ENCODE data around the gene DSC3.
"Not testable (repeated sequence)": the region's sequence is repeated elsewhere in the genome, so short reads cannot be mapped to it uniquely, and the experiment has no call there.

The DSC3 gene

GRCh38 chr18:31040686-31041270 lies 1.8 kb downstream of the DSC3 start:
- no peak for DNase-seq

DNA sequence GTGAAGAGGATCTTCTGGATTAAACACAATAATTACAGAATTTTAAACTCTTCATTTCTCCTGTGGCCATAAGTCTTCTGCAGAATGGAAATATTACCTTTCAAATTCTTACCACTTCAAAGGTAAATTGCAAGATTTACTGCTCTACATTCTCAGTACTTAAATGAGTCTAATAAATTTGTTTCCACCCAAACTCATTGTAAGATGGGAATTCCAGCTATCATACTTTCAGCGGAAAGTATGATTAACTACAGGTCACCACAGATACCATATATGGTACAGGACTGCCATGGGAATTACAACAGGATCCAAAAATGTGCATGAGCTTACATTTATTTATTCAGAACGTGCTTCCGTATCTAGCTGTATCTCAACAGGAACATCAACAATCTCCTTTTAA lies 3.1 kb downstream of the DSC3 start:
- DNase-seq = no peak

DNA sequence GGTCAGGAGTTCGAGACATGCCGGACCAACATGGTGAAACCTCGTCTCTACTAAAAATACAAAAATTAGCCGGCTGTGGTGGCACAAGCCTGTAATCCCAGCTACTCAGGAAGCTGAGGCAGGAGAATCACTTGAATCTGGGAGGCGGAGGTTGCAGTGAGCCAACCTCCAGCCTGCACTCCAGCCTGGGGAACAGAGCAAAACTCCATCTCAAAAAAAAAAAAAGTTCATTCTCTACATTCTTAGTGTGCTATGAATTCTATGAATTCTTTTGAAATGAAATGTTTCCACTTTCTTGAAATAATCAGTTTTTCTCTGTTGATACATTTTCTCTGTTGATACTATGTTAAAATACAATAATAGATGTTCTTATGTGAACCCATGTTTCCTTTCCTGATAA lies 4.9 kb downstream of the DSC3 start:
- not testable (repeated sequence) for DNase-seq

- no peak for DNase-seq
These were observed 8.0 kb downstream of the DSC3 start for GRCh38 chr18:31034541-31034940.

DNA sequence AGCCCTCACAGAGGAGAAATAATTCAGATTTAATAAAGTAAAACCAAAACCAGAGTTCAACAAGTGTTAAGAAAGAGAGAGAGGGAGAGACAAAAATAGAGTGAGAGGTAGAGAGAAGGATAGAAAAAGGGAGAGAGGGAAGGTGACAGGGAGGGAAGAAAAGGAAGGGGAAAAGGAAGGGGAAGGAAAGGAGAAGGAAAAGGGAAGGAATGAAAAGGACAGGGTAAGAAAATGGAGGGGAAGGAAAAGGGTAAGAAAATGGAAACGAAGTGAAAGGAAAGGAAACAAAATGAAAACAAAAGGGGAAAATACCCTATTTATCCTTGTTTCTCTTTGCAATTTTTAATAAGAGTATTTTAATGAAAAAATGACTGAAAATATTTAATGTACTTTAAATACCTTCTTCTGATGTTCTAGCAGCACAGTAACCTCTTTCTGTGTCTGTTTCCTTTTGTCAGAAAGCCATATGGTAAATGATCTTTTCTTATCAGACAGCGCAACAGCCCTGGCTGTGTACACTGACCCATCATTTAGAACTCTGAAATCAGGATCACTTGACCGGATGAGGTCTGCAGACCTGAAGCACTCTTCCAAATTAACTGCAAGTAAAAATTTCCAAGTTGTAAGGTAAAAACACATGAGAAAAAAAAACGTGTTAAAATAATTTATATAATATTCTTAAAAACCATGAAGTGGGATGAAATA lies 11.8 kb downstream of the DSC3 start:
- DNase-seq = no peak

DNA sequence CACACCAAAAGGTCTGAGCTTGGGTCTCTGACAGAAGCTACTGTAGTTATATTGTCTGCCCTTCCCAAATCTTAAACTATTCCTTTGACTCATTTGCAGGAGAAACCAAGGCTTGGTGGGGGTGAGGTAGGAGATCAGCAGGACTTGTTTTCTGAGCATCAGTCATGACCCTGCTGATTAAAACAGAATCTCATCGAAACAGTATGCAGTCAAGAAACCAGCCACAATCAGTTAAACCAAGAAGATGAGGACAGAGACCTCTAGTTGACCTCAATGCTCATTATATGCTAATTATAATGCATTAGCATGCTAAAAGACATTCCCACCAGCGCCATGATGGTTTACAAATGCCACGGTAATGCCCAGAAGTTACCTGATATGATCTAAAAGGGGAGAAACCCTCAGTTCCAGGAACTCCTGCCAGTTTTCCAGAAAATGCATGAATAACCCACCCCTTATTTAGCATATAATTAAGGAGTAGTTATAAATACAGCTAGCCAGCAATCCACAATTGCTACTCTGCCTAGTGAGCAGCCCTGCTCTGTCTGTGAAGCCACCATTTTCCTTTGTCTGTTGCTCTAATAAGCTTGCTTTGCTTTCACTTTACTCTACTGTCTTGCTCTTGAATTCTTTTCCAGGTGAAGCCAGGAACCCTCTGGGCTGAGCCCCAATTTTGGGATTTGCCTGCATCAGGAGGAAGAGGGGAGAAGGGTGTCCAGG lies 26.7 kb downstream of the DSC3 start:
- DNase-seq = no peak

DNA sequence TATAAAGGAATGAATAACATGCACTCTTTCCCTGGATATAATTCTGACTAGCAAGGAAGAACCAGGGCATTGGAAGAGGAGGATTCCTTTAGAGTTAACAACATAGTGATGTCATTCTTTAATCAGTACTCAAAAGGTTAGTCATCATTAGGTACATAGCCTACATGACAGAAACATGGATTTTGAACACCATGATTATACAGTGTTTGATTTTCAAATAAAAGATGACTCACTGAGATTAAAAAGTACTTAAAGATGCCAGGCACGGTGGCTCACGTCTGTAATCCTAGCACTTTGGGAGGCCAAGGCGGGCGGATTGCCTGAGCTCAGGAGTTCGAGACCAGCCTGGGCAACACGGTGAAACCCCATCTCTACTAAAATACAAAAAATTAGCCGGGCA lies 31.1 kb downstream of the DSC3 start:
- DNase-seq = not testable (repeated sequence)

DNA sequence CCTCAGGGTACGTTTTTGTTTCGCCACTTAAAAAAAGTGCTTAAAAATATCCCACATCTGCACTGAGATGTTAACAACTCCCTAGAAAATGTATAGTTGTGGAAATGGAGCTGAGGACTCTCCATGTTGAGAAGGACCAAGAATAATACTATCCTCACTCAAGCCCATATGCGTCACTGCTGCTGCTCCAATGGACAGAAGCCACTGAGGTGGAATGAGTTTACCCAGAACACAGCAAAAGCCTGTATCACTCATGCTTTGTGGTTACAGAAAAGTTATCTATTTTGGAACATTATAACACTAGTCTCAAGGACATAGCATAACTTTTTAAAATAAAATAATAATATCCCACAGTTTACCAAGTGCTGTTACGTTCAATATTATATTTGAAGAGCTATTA lies 31.9 kb downstream of the DSC3 start:
- no peak for DNase-seq

DNA sequence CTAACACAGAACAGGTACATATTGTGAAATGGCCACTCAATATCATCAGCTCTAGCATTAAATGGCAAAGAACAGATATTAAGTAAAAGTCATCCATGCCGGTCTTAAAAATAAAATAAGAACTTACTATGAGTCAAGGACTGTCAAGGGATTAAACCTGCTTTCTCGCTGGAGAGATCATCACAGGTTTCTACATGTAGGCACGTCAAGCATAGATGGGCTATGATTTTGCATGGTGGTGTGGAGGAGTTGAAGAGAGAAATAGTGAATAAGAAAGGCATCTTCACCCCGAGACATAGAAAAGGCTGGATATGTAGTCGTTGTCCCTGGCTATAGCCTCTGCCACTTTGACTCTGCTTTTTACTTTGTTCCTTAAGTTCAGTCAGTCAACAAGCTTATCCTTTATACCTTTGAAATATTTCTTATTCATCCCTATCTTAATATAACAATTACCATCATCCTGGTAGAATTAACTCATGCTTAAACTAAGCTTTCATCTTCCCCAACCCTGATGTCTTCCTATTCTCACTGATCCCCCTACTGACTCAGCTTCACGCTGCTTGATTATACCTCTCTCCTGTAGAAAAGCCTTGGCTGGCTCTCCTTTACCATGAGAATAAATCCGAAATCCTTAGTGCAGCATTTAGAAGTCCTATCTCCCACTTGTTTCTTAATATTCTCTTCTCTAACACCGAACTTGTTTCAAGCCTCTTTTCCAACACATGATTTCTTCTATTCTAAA lies 42.5 kb downstream of the DSC3 start:
- DNase-seq = no peak

GRCh38 chr18:30999186-30999585 lies 43.4 kb downstream of the DSC3 start:
- DNase-seq = no peak

DNA sequence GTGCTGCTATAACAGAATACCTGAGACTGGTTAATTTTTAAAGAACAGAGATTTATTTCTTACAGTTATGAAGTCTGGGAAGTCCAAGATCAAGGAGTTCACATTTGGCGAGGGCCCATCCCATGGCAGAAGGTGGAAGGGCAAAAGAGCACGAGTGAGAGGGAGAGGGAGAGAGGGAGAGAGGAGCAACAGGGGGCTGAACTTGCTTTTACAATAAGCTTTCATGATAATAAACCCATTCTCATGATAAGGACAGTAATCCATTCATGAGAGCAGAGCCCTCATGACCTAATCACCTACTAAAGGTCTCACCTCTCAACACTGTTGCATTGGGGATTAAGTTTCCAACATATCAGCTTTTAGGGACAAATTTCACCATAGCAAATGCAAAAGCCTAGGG lies 45.3 kb downstream of the DSC3 start:
- no peak for DNase-seq

DNA sequence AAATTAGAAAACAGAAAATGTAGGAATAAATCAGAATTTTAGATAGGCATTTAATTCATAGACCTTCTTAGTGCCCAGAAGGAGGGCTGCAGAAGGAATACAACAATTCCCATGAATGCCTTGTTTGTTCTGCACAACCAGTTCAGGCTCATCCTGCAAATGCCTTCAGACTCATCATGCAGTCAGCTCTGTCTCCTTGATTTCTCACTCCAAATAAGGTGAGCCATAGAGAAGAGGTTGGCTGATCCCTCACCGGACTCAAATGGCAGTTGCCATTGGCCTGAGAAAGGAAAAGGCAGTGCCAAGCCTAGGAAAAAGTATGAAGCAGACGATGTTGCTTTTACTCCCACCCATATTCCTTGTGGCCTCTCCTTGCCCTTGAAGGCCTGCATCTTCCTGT lies 50.3 kb downstream of the DSC3 start:
- no peak for DNase-seq

DNA sequence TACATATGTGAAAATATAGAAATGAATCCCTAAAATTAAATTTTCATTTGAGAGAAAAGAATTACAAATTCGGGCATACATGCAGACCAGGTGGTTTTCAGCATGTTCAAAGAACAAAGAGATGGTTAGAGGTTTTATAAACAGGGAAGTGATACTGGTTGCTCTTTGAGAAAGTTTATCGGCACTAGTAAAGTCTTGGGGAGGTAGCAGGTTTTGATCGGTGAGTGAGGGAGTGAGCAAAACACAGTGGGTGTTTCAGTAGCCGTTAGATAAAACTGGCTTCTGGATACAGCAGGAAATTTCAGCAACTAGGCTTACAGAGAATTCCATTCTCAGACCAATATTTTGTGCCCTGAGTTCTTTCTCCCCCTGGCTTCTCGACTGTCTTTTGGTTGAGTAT lies 51.1 kb downstream of the DSC3 start:
- DNase-seq = no peak

- no peak for DNase-seq
These were observed 53.4 kb downstream of the DSC3 start for GRCh38 chr18:30989141-30989540.

DNA sequence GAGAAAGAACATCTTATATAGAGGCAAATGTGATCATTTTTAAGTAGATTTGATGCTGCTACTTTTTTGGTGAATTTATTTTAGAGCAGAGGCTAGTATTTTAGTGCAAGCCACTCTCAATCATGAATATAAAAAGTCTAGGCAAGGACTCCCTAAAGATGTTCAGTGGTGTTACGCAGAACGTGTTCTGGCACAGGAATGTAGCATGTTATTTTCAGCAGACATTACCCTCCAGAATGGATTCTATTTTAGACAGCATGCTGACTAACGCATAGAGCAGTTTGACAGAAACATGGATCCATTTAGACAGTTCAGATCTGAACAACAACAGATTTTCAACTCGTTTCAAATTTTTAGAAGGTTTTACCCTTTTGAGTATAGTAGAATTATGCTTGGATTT lies 54.1 kb downstream of the DSC3 start:
- no peak for DNase-seq

GRCh38 chr18:30987467-30988241 lies 54.9 kb downstream of the DSC3 start:
- no peak for DNase-seq

DNA sequence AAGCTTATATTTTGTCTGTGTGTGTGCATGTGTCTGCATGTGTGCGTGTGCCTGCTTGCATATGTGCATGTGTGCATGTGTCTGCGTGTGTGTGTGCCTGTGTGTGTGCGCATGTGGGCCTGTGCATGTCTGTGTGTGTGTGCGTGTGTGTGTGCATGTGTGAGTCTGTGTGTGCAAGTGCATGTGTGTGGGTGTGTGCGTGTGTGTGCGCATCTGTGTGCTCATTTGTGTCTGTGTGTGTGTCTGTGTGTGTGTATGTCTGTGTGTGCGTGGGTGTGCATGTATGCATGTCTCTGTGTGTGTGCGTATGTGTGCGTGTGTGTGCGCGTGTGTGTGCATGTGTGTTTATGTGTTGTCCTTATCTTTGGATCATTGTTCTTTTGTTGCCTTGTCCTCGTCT lies 56.8 kb downstream of the DSC3 start:
- DNase-seq = no peak

- DNase-seq = no peak
These were observed 60.1 kb downstream of the DSC3 start for GRCh38 chr18:30982285-30982992.

GRCh38 chr18:30978091-30978490 lies 64.5 kb downstream of the DSC3 start:
- DNase-seq = not testable (repeated sequence)

GRCh38 chr18:30971338-30971956 lies 71.1 kb downstream of the DSC3 start:
- DNase-seq = no peak

DNA sequence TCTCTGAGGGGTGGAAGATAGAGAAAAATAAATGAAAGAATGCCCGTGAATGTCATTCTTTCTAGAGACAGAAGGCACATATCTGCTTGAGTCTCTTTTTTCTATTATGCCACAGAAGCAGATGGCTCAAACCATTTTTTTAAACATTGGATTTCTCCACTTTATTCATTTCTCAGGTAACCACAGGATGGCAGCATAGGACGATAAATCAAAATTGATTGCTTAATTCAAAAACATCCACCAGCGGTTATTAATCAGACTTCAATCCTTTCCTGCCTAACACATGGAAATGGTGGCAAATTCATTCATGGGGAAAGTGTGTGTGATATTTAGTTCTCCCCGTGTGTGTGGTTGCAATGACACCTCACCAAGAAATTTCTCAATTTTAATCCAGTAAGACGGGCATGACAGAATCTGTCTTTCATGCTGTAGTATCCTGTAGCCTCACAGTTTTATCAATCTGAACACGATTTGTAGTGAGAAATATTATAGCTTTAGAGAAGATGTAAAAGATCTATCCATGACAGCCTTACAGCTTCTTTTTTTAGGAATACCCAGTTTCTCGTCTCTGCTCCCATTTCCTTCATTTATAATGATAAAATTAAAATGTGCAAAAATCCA lies 72.2 kb downstream of the DSC3 start:
- DNase-seq = no peak

All from NCI-H187 (cell line).